Muscle of arm (tissue), 12 donors: Measurements from ENCODE around the gene GPX3. TPM values are rescaled to one million over a fixed set of nuclear protein-coding genes. Genes with fewer than 3 reads are reported as not detected.

Experiments used
- DNase-seq: peaks from one replicate; pipeline ENCODE4 v3.0.0-alpha.2; 2013
- polyA plus RNA-seq, 12 donors: library from polyadenylated mRNA; unstranded; fragments of 120-200 nt; gene quantifications; one replicate each; pipeline ENCODE4 v1.2.1, GENCODE V29; 2013; ENCODE audit not compliant: insufficient read length in 12 of 12

The GPX3 gene
- polyA plus RNA-seq, 12 donors = 21.8 to 71.8 (median 51.7) TPM; not detected in 1

- DNase-seq = no peak
These were observed 12.8 kb upstream of the GPX3 start for GRCh38 chr5:151007430-151008209.

GRCh38 chr5:151008210-151008491 lies 12.2 kb upstream of the GPX3 start:
- no peak for DNase-seq

GRCh38 chr5:151008906-151009305 lies 11.5 kb upstream of the GPX3 start:
- DNase-seq = no peak

- DNase-seq = no peak
These were observed 7.5 kb upstream of the GPX3 start for GRCh38 chr5:151012862-151013261.

- DNase-seq = no peak
These were observed 5.6 kb upstream of the GPX3 start for GRCh38 chr5:151014680-151015343.

GRCh38 chr5:151015974-151016587 lies 4.3 kb upstream of the GPX3 start:
- no peak for DNase-seq

GRCh38 chr5:151016700-151017099 lies 3.7 kb upstream of the GPX3 start:
- no peak for DNase-seq

- DNase-seq = no peak
These were observed 2.5 kb upstream of the GPX3 start for GRCh38 chr5:151017897-151018296.

GRCh38 chr5:151018846-151019245 lies 1.5 kb upstream of the GPX3 start:
- DNase-seq = no peak

GRCh38 chr5:151019331-151019730 lies 1.1 kb upstream of the GPX3 start:
- DNase-seq = no peak

GRCh38 chr5:151021746-151022145 lies 1.4 kb downstream of the GPX3 start:
- DNase-seq = no peak

- no peak for DNase-seq
These were observed 2.2 kb downstream of the GPX3 start for GRCh38 chr5:151022511-151023018.

GRCh38 chr5:151023047-151023615 lies 2.7 kb downstream of the GPX3 start:
- DNase-seq = no peak

GRCh38 chr5:151023651-151024050 lies 3.3 kb downstream of the GPX3 start:
- DNase-seq = no peak

- DNase-seq = no peak
These were observed 4.3 kb downstream of the GPX3 start for GRCh38 chr5:151024440-151025249.

- no peak for DNase-seq
These were observed 4.8 kb downstream of the GPX3 start for GRCh38 chr5:151025250-151025606.

- DNase-seq = no peak
These were observed 5.7 kb downstream of the GPX3 start for GRCh38 chr5:151026088-151026487.

GRCh38 chr5:151026679-151027078 lies 6.3 kb downstream of the GPX3 start:
- DNase-seq = no peak

- DNase-seq = no peak
These were observed 7.6 kb downstream of the GPX3 start for GRCh38 chr5:151027961-151028479.

- no peak for DNase-seq
These were observed 8.3 kb downstream of the GPX3 start for GRCh38 chr5:151028717-151029116.

- DNase-seq = no peak
These were observed 9.0 kb downstream of the GPX3 start for GRCh38 chr5:151029179-151030055.
